NCI-H2171 (cell line): Measurements from ENCODE around the gene STEAP3.

Experiments used
- DNase-seq: peaks from one replicate; lab custom pipeline; 2025; lab: John Stamatoyannopoulos, UW

The STEAP3 gene

DNA sequence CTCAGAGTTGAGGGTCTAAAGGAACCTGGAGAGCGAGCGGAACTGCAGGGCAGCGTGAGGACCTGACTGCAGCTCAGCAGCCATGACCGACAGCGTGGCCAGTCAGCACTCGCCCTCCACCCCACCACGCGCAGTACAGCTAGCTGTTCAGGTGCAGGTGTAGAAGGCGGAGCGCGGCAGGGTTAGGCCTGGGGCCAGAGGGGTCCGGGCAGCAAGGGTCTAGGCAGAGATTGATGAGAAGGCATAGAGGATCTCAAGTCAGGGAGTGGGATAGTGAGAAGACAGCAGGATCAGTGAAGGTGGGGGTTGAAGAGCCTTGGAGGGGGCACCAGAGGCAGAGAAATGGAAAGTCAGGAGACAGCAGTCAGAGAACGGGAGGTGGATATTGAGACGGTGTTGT lies 71.0 kb downstream of the STEAP3 start:
- DNase-seq: no peak

DNA sequence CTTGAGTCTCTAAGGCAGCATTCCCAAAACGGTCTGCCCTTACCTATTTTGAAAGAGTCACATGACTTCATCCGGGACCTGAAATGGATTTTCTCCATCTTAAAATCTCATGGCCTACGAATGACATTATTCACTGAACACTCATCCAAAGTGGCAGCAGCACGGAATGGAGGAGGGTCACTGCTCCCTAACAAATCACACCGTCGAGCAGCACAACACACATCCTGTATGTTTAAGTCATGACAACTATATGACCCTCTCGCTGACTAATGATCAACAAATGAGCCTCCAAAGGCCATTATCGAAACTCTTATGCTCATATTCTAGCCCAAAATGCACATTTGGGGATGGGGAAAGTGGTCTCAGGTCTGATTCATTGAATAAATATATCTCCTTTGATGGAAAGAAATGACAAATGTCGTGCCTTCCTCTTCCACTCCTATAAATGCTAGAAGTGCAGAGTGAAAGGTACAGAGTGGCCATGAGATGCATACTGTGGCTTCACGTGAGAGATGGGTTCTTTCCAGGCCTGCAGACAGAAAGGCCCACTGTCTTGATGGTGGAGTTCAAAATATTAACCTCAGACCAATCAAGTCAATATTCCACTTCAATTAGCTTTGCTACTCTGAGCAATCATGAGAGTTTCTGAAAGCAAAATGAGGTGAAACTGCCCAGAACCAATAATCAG lies 72.2 kb downstream of the STEAP3 start:
- no peak for DNase-seq

DNA sequence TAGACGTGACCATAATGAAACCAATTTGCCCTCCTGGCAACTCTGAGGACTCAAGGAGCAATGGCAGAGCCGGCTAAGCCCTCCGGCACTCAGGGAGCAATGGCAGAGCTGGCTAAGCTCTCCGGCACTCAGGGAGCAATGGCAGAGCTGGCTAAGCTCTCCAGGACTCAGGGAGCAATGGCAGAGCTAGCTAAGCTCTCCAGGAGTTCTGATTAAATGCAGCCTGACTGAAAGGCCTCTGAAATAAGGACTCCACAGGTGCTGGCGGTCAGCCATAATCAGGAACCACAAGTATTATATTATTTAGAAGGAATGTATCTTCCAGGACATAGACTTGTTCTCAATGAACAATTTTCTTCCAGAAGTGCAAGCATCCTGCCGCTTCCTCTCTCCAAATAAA lies 77.8 kb downstream of the STEAP3 start:
- DNase-seq: no peak

DNA sequence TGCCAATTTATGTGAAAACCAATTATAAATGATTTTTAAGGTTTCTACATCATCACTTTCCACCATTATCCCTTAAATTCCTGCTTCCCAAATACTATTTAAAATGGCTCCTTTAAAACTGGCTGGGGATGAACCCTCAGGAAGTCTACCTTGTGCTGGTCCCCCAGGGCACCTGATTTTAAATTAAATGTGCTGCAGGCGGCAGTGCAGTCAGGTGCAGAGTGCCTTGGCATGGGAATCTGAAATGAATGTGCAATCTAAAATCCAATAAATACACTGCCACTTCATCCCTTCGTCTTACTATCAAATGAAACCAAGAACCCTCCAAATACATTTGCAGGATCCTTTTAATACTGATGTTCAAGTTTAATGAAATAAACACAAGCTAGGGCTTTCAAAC lies 81.2 kb downstream of the STEAP3 start:
- no peak for DNase-seq

DNA sequence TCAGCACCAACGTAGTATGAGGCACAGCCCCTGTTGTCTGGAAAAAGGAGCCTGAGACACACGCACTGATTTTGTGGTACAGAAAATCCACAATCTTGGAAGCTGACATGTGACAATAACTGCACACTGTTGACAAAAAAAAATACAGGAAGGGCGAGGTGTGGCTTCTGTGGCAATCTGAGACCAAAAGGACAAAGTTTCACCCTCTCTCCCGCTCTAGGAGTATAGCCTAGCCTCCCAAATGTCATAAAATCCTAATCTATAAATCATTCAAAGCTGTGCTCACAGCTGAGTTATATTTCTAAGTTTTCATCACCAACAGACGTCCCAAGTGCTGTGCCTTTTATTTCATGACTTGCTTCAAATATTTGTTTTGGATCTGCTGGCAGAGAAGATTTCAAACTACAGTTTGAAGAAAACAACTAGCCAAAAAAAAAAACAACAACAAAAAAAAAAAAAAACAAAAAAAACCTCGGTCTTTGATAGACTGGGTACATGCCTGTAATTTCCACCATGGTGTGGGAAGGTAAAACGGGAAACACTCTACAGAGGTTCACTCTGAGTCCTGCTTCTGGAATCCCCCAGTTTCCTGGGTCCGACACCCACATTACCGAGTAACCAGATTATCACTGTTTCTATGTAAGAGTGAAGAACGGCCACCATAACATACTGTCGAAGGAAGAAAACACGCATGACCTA lies 82.0 kb downstream of the STEAP3 start:
- DNase-seq: no peak

DNA sequence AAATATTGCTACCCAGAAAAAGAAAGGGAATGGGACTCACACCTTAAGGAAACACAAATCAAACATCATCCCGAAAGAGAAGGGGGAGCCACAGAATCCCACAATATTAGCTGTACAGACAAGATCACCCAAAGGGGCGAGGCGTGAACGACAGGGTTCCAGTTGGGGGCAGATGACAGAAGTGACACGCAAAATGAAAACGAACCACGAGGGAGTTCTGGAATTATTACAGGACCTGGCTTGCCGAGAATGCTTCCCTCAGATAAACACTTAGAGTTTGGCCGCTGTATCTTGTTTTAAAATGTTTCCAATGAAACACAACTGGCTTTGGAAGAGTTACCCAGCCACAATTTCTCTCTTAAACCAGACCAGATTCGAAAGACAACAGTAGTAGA lies 82.6 kb downstream of the STEAP3 start:
- DNase-seq: no peak

DNA sequence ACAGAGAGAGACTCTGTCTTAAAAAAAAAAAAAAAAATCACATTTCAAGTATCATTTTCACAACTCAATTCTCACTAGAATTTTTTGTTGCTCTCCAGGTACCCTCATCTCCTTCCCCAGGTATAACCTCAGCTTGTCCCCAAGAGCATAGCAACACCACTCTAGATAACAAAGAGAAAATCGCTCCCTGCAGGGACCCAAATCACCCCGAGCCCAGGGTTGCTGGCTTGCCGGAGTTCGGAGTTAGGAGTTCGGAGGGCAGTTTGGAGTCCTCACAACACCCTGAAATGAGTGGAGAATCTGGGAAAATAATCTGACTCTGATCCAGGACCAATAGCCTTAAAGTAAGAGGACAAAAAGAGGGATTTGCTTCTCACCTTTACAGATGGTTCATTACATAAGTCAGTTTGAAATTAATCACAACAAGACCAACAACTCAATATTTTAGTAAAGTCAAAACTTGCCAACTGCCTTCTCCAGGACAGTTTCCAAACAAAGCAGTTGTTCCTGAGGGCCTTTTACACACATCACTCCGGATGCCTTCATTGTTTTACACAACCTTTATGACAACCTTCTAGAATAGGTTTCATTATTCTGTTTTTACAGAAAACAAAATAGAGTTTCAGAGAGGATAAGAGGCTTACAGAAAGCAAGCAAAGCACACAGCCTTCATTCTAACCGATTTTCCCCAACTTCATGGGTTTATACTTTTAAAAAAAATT lies 83.9 kb downstream of the STEAP3 start:
- no peak for DNase-seq

DNA sequence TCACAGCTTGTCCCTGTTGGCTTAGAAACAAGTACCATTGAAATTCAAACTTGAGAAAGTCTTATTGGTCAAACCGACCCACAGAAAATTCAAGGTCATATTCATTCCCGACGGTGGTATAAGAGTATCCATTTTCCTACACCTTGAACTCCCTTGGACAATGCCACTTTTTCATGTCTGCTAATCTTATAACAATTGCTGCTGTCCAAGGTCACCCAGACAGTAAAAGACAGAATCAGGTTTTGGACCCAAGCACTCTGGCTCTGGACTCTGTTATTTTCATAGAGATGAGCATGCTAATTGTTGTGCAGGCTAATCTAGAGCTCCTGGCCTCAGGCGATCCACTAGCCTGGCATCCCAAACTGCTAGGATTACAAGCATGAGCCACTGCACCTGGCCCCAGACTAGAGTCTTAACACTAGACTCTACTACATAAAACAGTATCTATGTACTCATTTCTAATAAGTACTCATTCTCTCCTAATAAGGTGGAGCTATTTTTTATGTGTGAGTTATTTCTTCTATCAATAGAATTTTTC lies 85.2 kb downstream of the STEAP3 start:
- DNase-seq: no peak

DNA sequence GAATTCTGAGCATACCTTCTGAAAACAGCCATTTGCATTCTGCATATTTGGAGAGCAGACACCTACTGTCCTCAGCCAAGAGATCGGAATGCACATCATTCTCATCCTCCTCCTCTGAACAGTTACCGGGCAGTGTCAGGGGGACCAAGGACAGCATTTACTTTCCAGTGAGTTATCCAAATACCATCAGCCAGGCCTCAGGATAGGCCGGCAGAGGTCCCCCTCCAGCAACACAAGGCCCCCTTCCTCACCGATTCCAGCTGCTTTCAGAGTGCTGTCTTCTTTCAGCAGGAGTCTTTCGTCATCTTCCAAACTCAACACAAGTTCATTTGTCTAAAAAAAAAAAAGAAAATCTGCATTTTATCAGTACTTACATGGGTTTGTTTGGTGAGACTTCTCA lies 87.7 kb downstream of the STEAP3 start:
- no peak for DNase-seq

DNA sequence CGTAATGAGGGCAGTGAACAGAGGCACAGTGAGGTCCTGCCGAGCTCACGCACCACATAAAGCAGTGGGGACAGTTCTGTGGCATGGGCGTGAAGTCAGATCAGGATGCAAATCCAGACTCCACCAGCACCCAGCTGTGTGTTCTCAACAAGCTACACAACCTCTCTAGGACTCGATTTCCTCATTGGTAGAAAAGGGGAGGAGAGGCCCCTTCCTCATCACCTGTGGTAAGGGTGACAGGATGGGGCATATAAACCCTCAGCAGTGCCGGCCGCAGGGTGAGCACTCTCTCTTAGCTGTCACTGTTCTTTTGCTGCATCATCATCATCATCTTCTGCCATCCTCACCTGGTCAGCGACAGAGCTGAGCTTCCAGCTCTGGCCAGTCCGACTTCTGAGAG lies 88.2 kb downstream of the STEAP3 start:
- DNase-seq: no peak
